A172 (cell line): ENCODE data around the gene UNC45A. TPM values are rescaled to one million over a fixed set of nuclear protein-coding genes. Genes with fewer than 3 reads are reported as not detected.

Experiments
- DNase-seq: peaks from one replicate; pipeline ENCODE4 v3.0.0-alpha.2; 2015; ENCODE audit warnings: low spot score
- total RNA-seq: library from RNA; depleted of rRNA; stranded (reverse); fragments of >200 nt; shearing (Covaris generic); gene quantifications from 2 replicates; pipeline ENCODE4 v1.2.3, GENCODE V29; 2014

UNC45A gene
- total RNA-seq, 1 experiment from 2014 or later, result 64.7 TPM

GRCh38 chr15:90946538-90946937, 11.5 kb downstream of the UNC45A start:
- DNase-seq, result no peak

GRCh38 chr15:90946941-90947576, 12.0 kb downstream of the UNC45A start:
- no peak for DNase-seq

- no peak for DNase-seq
Measured at GRCh38 chr15:90947577-90948357, 12.7 kb downstream of the UNC45A start.

- no peak for DNase-seq
Measured at GRCh38 chr15:90948506-90948905, 13.4 kb downstream of the UNC45A start.

- DNase-seq, result no peak
Measured at GRCh38 chr15:90949979-90950675, 15.0 kb downstream of the UNC45A start.

GRCh38 chr15:90950676-90951075, 15.6 kb downstream of the UNC45A start:
- DNase-seq, result no peak

GRCh38 chr15:90952901-90953677, 18.0 kb downstream of the UNC45A start:
- DNase-seq, result no peak

- no peak for DNase-seq
Measured at GRCh38 chr15:90953947-90954711, 19.0 kb downstream of the UNC45A start.

- DNase-seq, result peak; percentile 70
Measured at GRCh38 chr15:90954712-90955623, 19.9 kb downstream of the UNC45A start, which contains the start of gene RCCD1. RCCD1 (plus strand) TSS chr15:90954884; CDS start chr15:90956735, 1,851 bp downstream.

GRCh38 chr15:90955624-90956273, 20.7 kb downstream of the UNC45A start:
- no peak for DNase-seq

GRCh38 chr15:90956274-90957030, 21.4 kb downstream of the UNC45A start:
- no peak for DNase-seq

- no peak for DNase-seq
Measured at GRCh38 chr15:90957031-90957790, 22.1 kb downstream of the UNC45A start.

- DNase-seq, result no peak
Measured at GRCh38 chr15:90957791-90958190, 22.7 kb downstream of the UNC45A start.

GRCh38 chr15:90959028-90959595, 24.0 kb downstream of the UNC45A start:
- DNase-seq, result no peak

- DNase-seq, result no peak
Measured at GRCh38 chr15:90959894-90960293, 24.8 kb downstream of the UNC45A start.

- no peak for DNase-seq
Measured at GRCh38 chr15:90960298-90961091, 25.4 kb downstream of the UNC45A start.

GRCh38 chr15:90962021-90962420, 26.9 kb downstream of the UNC45A start:
- DNase-seq, result no peak
